IMR-90 (cell line): Measurements from ENCODE around the gene PDE11A. TPM values are rescaled to one million over a fixed set of nuclear protein-coding genes. Genes with fewer than 3 reads are reported as not detected.
A peak's percentile ranks its signal among the peaks of the same experiment; 100 is the strongest.

Experiments used
- ATAC-seq: fragments of 200-7000 bp; cut with Tn5 transposase; 2 replicates; pipeline ENCODE4 v1.9.1; 2020; ENCODE audit warnings: low read depth, mild to moderate bottlenecking, moderate library complexity
- BruUV-seq: library from RNA; stranded (reverse); fragments of 400-500 nt; replicated peaks from 2 replicates; lab custom pipeline; 2021; lab: Mats Ljungman, UMichigan
- CTCF ChIA-PET: fragments of 300-600 bp; formaldehyde crosslinking; extraction: SDS; loops from one replicate; lab custom pipeline; 2021; ENCODE audit warnings: antibody characterized with exemption; lab: Yijun Ruan, JAX
- POLR2A ChIA-PET: fragments of 300-600 bp; sonication (Branson Sonifier 250); formaldehyde crosslinking; loops from one replicate; lab custom pipeline; 2022; ENCODE audit warnings: antibody characterized with exemption; ENCODE audit not compliant: unreplicated experiment; lab: Charles Lee
- DNase-seq: peaks from one replicate; pipeline ENCODE4 v3.0.0; 2013
- H2AFZ ChIP-seq: replicated peaks from 2 replicates; pipeline ENCODE3; 2013; ENCODE audit warnings: low read length, mild to moderate bottlenecking; ENCODE audit not compliant: poor library complexity
- H2AK5ac ChIP-seq: 2 replicates; pipeline ENCODE4 v1.6.1; 2013; ENCODE audit warnings: low read depth, low read length, inconsistent platforms
- H2AK9ac ChIP-seq: replicated peaks from 2 replicates; pipeline ENCODE3; 2013; ENCODE audit warnings: mild to moderate bottlenecking, low read depth, low read length, moderate library complexity; ENCODE audit not compliant: poor library complexity
- H2BK120ac ChIP-seq: 2 replicates; pipeline ENCODE4 v1.6.1; 2013; ENCODE audit warnings: low read depth, low read length, inconsistent platforms
- H2BK15ac ChIP-seq: 3 replicates; pipeline ENCODE4 v1.6.1; 2013; ENCODE audit warnings: low read depth, low read length, inconsistent platforms
- H2BK20ac ChIP-seq: 2 replicates; pipeline ENCODE4 v1.6.1; 2013; ENCODE audit warnings: low read depth, mild to moderate bottlenecking, inconsistent platforms, low read length, moderate library complexity
- H2BK5ac ChIP-seq: 2 replicates; pipeline ENCODE4 v1.6.1; 2013; ENCODE audit warnings: mild to moderate bottlenecking, low read depth, low read length, inconsistent platforms; ENCODE audit not compliant: poor library complexity, severe bottlenecking
- H3K14ac ChIP-seq: replicated peaks from 2 replicates; pipeline ENCODE4 v1.6.1; 2013; ENCODE audit warnings: low read depth, low read length, inconsistent platforms
- H3K18ac ChIP-seq: 2 replicates; pipeline ENCODE4 v1.6.1; 2013; ENCODE audit warnings: low read depth, low read length, control low read depth
- H3K23ac ChIP-seq: 2 replicates; pipeline ENCODE4 v1.6.1; 2013; ENCODE audit warnings: low read depth, low read length, inconsistent platforms
- H3K27ac ChIP-seq: 2 replicates; pipeline ENCODE4 v1.5.1; 2013; ENCODE audit warnings: mild to moderate bottlenecking, control low read depth, low read length; ENCODE audit not compliant: insufficient read depth
- H3K27me3 ChIP-seq: 2 replicates; pipeline ENCODE4 v1.6.1; 2013; ENCODE audit warnings: low read length; ENCODE audit not compliant: control insufficient read depth, insufficient read depth
- H3K36me3 ChIP-seq: 2 replicates; pipeline ENCODE4 v1.6.1; 2013; ENCODE audit warnings: low read length, mixed read lengths; ENCODE audit not compliant: control insufficient read depth, insufficient read depth
- H3K4ac ChIP-seq: 2 replicates; pipeline ENCODE4 v1.6.1; 2013; ENCODE audit warnings: low read depth, low read length, inconsistent platforms
- H3K4me1 ChIP-seq: 2 replicates; pipeline ENCODE4 v1.6.1; 2013; ENCODE audit warnings: low read length, mixed read lengths; ENCODE audit not compliant: control insufficient read depth, insufficient read depth
- H3K4me2 ChIP-seq: 2 replicates; pipeline ENCODE4 v1.6.1; 2013; ENCODE audit warnings: low read depth, mild to moderate bottlenecking, control low read depth, low read length, moderate library complexity
- H3K4me3 ChIP-seq: 2 replicates; pipeline ENCODE4 v1.5.1; 2013; ENCODE audit warnings: low read depth, mild to moderate bottlenecking, control low read depth, low read length, moderate library complexity; ENCODE audit not compliant: insufficient read depth
- H3K56ac ChIP-seq: 2 replicates; pipeline ENCODE4 v1.6.1; 2013; ENCODE audit warnings: low read length, inconsistent platforms; ENCODE audit not compliant: insufficient read depth; ENCODE audit errors: extremely low read depth
- H3K79me1 ChIP-seq, 2 experiments: 2 replicates each; pipeline ENCODE4 v1.6.1; 2013; ENCODE audit warnings: low read length in 2 of 2, inconsistent platforms in 1 of 2, low read depth in 1 of 2
- H3K9ac ChIP-seq: 2 replicates; pipeline ENCODE4 v1.6.1; 2013; ENCODE audit warnings: low read depth, low read length, control low read depth
- H3K9me1 ChIP-seq: 2 replicates; pipeline ENCODE4 v1.6.1; 2013; ENCODE audit warnings: low read length, inconsistent platforms; ENCODE audit not compliant: insufficient read depth
- H3K9me3 ChIP-seq: 2 replicates; pipeline ENCODE4 v1.6.1; 2013; ENCODE audit warnings: low read length; ENCODE audit not compliant: control insufficient read depth, insufficient read depth
- H4K20me1 ChIP-seq: 2 replicates; pipeline ENCODE4 v1.6.1; 2013; ENCODE audit warnings: low read length, inconsistent platforms; ENCODE audit not compliant: insufficient read depth
- H4K5ac ChIP-seq: 2 replicates; pipeline ENCODE4 v1.6.1; 2013; ENCODE audit warnings: mild to moderate bottlenecking, low read depth, low read length, control low read depth
- H4K8ac ChIP-seq, 2 experiments: 2 replicates each; pipeline ENCODE4 v1.6.1; 2013; ENCODE audit warnings: low read depth in 2 of 2, low read length in 2 of 2, control low read depth in 1 of 2, inconsistent platforms in 1 of 2
- H4K91ac ChIP-seq: 2 replicates; pipeline ENCODE4 v1.6.1; 2013; ENCODE audit warnings: low read depth, low read length, inconsistent platforms; ENCODE audit not compliant: insufficient read depth
- CTCF ChIP-seq: conservative IDR thresholded peaks from 2 replicates; pipeline ENCODE4 v1.5.1; 2012; ENCODE audit warnings: mild to moderate bottlenecking, low read depth, low read length, improper control_type of control experiment
- MAFK ChIP-seq: IDR thresholded peaks from 2 replicates; pipeline ENCODE4 v1.6.1; 2012; ENCODE audit warnings: low read depth, low read length, improper control_type of control experiment
- WGBS, 2 experiments: methylation state at CpG; one replicate each; pipeline versions ENCODE4 v1.1.5 to v1.1.7; 2013; ENCODE audit warnings: missing lambda C conversion rate in 2 of 2; ENCODE audit not compliant: insufficient read length in 1 of 2; ENCODE audit errors: extremely low coverage in 2 of 2; 5-methylcytosine and 5-hydroxymethylcytosine counted together
- dilution Hi-C: fragments of 300-500 bp; cut with HindIII; formaldehyde crosslinking; loops from one replicate; pipeline ENCODE4 v1.14.3; 2018; ENCODE audit warnings: low sequenced_read_pairs; ENCODE audit not compliant: unreplicated experiment
- in situ Hi-C: fragments of 300-500 bp; cut with MboI; formaldehyde crosslinking; loops from 3 replicates; pipeline ENCODE4 v1.14.3; 2019; ENCODE audit warnings: low sequenced_read_pairs, inconsistent platforms, mixed read lengths
- intact Hi-C: fragments of 100-400 bp; cut with micrococcal nuclease; formaldehyde crosslinking; loops from 2 replicates; pipeline ENCODE4 v1.10.0; 2022
- polyA plus RNA-seq, 3 experiments: library from polyadenylated mRNA; depleted of rRNA; stranded (reverse); fragments of >200 nt; gene quantifications; 2 replicates each; pipeline ENCODE4 v1.2.3, GENCODE V29; 2012; ENCODE audit warnings: low replicate concordance in 1 of 3
- total RNA-seq: library from RNA; depleted of rRNA; stranded (reverse); fragments of >200 nt; gene quantifications from 2 replicates; pipeline ENCODE4 v1.2.3, GENCODE V29; 2012

Gene PDE11A
- total and polyA plus RNA-seq, 2 of the 4 experiments (the other 2 are of a cell fraction), result 0.21 to 0.72 TPM

DNA sequence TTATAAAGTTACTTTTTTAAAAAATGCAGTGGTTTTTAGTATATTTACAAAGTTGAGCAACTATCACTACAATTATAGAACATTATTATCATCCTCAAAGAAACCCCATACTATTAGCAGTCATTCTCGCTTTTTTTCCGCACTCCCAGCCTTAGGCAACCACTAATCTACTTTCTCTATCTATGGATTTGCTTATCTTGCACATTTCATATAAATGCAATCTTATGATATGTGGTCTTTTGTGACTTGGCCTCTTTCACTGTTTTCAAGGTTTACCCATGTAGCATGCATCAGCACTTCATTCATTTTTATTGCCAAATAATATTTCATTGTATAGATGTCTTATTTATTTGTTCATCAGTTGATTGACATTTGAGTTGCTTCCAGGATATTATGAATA, 406.6 kb downstream of the PDE11A start:
- Histone ChIP-seq H2BK15ac (no peak overlapping the region), H3K36me3 (no peaks in the 10 kb centered on the region), H4K20me1 (no peaks in the 10 kb centered on the region), H2AK5ac (no peak overlapping the region), H3K4me1 (no peaks in the 10 kb centered on the region), H3K4ac (no peak overlapping the region), H2AK9ac (no peak overlapping the region), H3K9ac (no peak overlapping the region), H3K27ac (no peak overlapping the region), H3K4me3 (no peak overlapping the region), H4K8ac (no peak overlapping the region), H2BK120ac (no peak overlapping the region), H3K14ac (no peak overlapping the region), H3K4me2 (no peak overlapping the region), H4K91ac (no peak overlapping the region), H3K9me1 (no peaks in the 10 kb centered on the region), H4K5ac (no peak overlapping the region), H3K56ac (no peak overlapping the region), H2AFZ (no peak overlapping the region), H3K18ac (no peak overlapping the region), H2BK5ac (no peak overlapping the region), H3K23ac (no peak overlapping the region), H3K27me3 (no peaks in the 10 kb centered on the region), H2BK20ac (no peak overlapping the region), H3K9me3 (no peaks in the 10 kb centered on the region), H3K79me1 (no peaks in the 10 kb centered on the region)
- ATAC-seq (no peak), DNase-seq (no peak)
- in situ Hi-C loops, result no loop called here
- no CpG with 5 or more reads among the region's 2 CpGs for WGBS, 2 experiments
- no peak for TF ChIP-seq CTCF
- TF ChIP-seq MAFK, result peak; percentile 80
- CTCF ChIA-PET, result no interaction called here
- dilution Hi-C loops, result no loop called here
- POLR2A ChIA-PET, result no interaction called here
- BruUV-seq, result no TSS peak
- intact Hi-C loops, result loop anchor here (1.0 kb wide), 1 partner anchor 48 kb away; no protein-coding TSS in a partner anchor
